HG02763 (cell line): ENCODE measurements around the gene DENND1A.
"Not testable (repeated sequence)": the region's sequence is repeated elsewhere in the genome, so short reads cannot be mapped to it uniquely, and the experiment has no call there.

ENCODE experiments used
- ATAC-seq: cut with Tn5 transposase; IDR thresholded peaks from one replicate; pipeline ENCODE4 v1.9.1; 2021; ENCODE audit warnings: mild to moderate bottlenecking, moderate library complexity; ENCODE audit not compliant: unreplicated experiment

The DENND1A gene

GRCh38 chr9:123335193-123335985 is 594.5 kb downstream of the DENND1A start:
- no peak for ATAC-seq

DNA sequence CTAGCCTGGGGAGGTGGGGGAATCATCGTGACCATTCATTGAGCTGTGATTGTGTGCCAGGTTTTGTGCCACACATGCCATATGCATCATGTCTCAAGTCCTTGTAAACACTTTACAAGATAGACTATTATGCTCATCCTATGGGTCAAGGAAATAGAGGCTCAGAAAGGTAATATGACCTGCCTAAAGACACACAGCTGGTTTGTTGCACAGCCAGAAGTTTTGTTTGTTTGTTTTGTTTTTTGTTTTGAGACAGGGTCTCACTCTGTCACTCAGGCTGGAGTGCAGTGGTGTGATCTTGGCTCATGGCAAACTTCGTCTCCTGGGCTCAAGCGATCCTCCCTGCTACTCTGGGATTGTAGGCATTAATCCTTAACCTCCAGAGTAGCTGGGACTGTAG is 595.3 kb downstream of the DENND1A start:
- ATAC-seq = no peak

GRCh38 chr9:123333058-123333669 is 596.8 kb downstream of the DENND1A start:
- ATAC-seq = not testable (repeated sequence)

- ATAC-seq = no peak
Measured at GRCh38 chr9:123331346-123332060, 598.4 kb downstream of the DENND1A start.
